ENCODE results near the gene PRKRA. TPM values are rescaled to one million over a fixed set of nuclear protein-coding genes. Genes with fewer than 3 reads are reported as not detected.
A peak's percentile ranks its signal among the peaks of the same experiment; 100 is the strongest.

The PRKRA gene
- total and polyA plus RNA-seq, 2 of the 13 experiments (the other 11 are each of a cell fraction or from before 2014, with no cell fraction given), result 53.1 to 74.7 TPM

- TF ChIP-seq FLYWCH1 (CRISPR knock-in tag; IDR thresholded peaks at IDR 0.05), result no peak
- no peak for TF ChIP-seq POLR2G (IDR thresholded peaks at IDR 0.05; ENCODE audit: low read depth, low read length)
- no peak for TF ChIP-seq TOE1 (CRISPR knock-in tag; IDR thresholded peaks at IDR 0.05)
- TF ChIP-seq ZSCAN29 (CRISPR knock-in tag; conservative IDR thresholded peaks at IDR 0.05), result peak; percentile 100
- TF ChIP-seq KDM2A (CRISPR knock-in tag; IDR thresholded peaks at IDR 0.05; ENCODE audit: borderline replicate concordance, low read depth), result no peak
- peak; percentile 96 for TF ChIP-seq HNF4G (IDR thresholded peaks at IDR 0.05; ENCODE audit: borderline replicate concordance, low read depth, low read length)
- 0 out of 2 replicates have a peak, but pooled peaks have one; percentile 41 for TF ChIP-seq HNF4G (CRISPR knock-in tag; IDR thresholded peaks at IDR 0.05; ENCODE audit: borderline replicate concordance, low read depth)
- TF ChIP-seq ZNF773 (CRISPR knock-in tag; IDR thresholded peaks at IDR 0.05; ENCODE audit: borderline replicate concordance), result no peak
- TF ChIP-seq, protein P1, sequence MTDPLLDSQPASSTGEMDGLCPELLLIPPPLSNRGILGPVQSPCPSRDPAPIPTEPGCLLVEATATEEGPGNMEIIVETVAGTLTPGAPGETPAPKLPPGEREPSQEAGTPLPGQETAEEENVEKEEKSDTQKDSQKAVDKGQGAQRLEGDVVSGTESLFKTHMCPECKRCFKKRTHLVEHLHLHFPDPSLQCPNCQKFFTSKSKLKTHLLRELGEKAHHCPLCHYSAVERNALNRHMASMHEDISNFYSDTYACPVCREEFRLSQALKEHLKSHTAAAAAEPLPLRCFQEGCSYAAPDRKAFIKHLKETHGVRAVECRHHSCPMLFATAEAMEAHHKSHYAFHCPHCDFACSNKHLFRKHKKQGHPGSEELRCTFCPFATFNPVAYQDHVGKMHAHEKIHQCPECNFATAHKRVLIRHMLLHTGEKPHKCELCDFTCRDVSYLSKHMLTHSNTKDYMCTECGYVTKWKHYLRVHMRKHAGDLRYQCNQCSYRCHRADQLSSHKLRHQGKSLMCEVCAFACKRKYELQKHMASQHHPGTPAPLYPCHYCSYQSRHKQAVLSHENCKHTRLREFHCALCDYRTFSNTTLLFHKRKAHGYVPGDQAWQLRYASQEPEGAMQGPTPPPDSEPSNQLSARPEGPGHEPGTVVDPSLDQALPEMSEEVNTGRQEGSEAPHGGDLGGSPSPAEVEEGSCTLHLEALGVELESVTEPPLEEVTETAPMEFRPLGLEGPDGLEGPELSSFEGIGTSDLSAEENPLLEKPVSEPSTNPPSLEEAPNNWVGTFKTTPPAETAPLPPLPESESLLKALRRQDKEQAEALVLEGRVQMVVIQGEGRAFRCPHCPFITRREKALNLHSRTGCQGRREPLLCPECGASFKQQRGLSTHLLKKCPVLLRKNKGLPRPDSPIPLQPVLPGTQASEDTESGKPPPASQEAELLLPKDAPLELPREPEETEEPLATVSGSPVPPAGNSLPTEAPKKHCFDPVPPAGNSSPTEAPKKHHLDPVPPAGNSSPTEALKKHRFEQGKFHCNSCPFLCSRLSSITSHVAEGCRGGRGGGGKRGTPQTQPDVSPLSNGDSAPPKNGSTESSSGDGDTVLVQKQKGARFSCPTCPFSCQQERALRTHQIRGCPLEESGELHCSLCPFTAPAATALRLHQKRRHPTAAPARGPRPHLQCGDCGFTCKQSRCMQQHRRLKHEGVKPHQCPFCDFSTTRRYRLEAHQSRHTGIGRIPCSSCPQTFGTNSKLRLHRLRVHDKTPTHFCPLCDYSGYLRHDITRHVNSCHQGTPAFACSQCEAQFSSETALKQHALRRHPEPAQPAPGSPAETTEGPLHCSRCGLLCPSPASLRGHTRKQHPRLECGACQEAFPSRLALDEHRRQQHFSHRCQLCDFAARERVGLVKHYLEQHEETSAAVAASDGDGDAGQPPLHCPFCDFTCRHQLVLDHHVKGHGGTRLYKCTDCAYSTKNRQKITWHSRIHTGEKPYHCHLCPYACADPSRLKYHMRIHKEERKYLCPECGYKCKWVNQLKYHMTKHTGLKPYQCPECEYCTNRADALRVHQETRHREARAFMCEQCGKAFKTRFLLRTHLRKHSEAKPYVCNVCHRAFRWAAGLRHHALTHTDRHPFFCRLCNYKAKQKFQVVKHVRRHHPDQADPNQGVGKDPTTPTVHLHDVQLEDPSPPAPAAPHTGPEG (CRISPR knock-in tag; IDR thresholded peaks at IDR 0.05), result peak; percentile 62; the same call in 1 of the 2 replicates
- no peak for TF ChIP-seq DBP (CRISPR knock-in tag; IDR thresholded peaks at IDR 0.05; ENCODE audit: not compliant biosample characterization)
- TF ChIP-seq, protein P2, sequence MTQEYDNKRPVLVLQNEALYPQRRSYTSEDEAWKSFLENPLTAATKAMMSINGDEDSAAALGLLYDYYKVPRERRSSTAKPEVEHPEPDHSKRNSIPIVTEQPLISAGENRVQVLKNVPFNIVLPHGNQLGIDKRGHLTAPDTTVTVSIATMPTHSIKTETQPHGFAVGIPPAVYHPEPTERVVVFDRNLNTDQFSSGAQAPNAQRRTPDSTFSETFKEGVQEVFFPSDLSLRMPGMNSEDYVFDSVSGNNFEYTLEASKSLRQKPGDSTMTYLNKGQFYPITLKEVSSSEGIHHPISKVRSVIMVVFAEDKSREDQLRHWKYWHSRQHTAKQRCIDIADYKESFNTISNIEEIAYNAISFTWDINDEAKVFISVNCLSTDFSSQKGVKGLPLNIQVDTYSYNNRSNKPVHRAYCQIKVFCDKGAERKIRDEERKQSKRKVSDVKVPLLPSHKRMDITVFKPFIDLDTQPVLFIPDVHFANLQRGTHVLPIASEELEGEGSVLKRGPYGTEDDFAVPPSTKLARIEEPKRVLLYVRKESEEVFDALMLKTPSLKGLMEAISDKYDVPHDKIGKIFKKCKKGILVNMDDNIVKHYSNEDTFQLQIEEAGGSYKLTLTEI (CRISPR knock-in tag; conservative IDR thresholded peaks at IDR 0.05), result no peak
- no peak for TF ChIP-seq NBN (conservative IDR thresholded peaks at IDR 0.05)
- no peak for TF ChIP-seq ZNF326 (CRISPR knock-in tag; IDR thresholded peaks at IDR 0.05; ENCODE audit: borderline replicate concordance)
- peak; percentile 67; the same call in 1 of the 2 replicates for TF ChIP-seq ZNF800 (CRISPR knock-in tag; IDR thresholded peaks at IDR 0.05)
- peak; percentile 77 for TF ChIP-seq KAT2B (IDR thresholded peaks at IDR 0.05; ENCODE audit: borderline replicate concordance, low read depth, low read length)
- peak; percentile 65; the same call in 1 of the 2 replicates for TF ChIP-seq SOX5 (CRISPR knock-in tag; IDR thresholded peaks at IDR 0.05; ENCODE audit: borderline replicate concordance)
- peak; percentile 46; the same call in 1 of the 2 replicates for TF ChIP-seq NR2F2 (IDR thresholded peaks at IDR 0.05; ENCODE audit: borderline replicate concordance, low read depth)
- 0 out of 2 replicates have a peak, but pooled peaks have one; percentile 13 for TF ChIP-seq ZNF614 (CRISPR knock-in tag; IDR thresholded peaks at IDR 0.05; ENCODE audit: borderline replicate concordance)
- no peak for TF ChIP-seq MAFF (IDR thresholded peaks at IDR 0.05; ENCODE audit: low read depth, low read length)
- TF ChIP-seq ZIK1 (CRISPR knock-in tag; IDR thresholded peaks at IDR 0.05; ENCODE audit: borderline replicate concordance, low read depth), result no peak
These were observed 18.4 kb upstream of the PRKRA start (continued) for GRCh38 chr2:178469219-178469849.
